Neural progenitor cell (in vitro differentiated cells): ENCODE data around the gene SLC38A1. TPM values are rescaled to one million over a fixed set of nuclear protein-coding genes. Genes with fewer than 3 reads are reported as not detected.

ENCODE experiments used
- DNase-seq: peaks from one replicate; pipeline ENCODE4 v3.0.0-alpha.2; 2016; ENCODE audit warnings: low spot score
- H2AFZ ChIP-seq: fragments of 200-600 bp; sonication (generic); replicated peaks from 2 replicates; pipeline ENCODE4 v1.6.1; 2016; ENCODE audit warnings: antibody characterized with exemption
- H3F3A ChIP-seq: fragments of 200-600 bp; sonication (generic); 2 replicates; pipeline ENCODE4 v1.6.1; 2016; ENCODE audit warnings: antibody characterized with exemption, low read depth
- H3K27ac ChIP-seq: fragments of 200-600 bp; sonication (generic); 2 replicates; pipeline ENCODE4 v1.5.1; 2016; ENCODE audit warnings: mild to moderate bottlenecking
- H3K27me3 ChIP-seq: fragments of 200-600 bp; sonication (generic); 2 replicates; pipeline ENCODE4 v1.6.1; 2016; ENCODE audit warnings: mild to moderate bottlenecking, moderate library complexity
- H3K36me3 ChIP-seq: fragments of 200-600 bp; sonication (generic); 2 replicates; pipeline ENCODE4 v1.5.1; 2016
- H3K4me1 ChIP-seq: fragments of 200-600 bp; sonication (generic); 2 replicates; pipeline ENCODE4 v1.6.1; 2016; ENCODE audit warnings: mixed run types
- H3K4me2 ChIP-seq: fragments of 200-600 bp; sonication (generic); 2 replicates; pipeline ENCODE4 v1.6.1; 2016
- H3K4me3 ChIP-seq: fragments of 200-600 bp; sonication (generic); 2 replicates; pipeline ENCODE4 v1.5.1; 2016
- H3K79me2 ChIP-seq: fragments of 200-600 bp; sonication (generic); 2 replicates; pipeline ENCODE4 v1.6.1; 2016; ENCODE audit warnings: low read depth
- H3K9ac ChIP-seq: fragments of 200-600 bp; sonication (generic); 2 replicates; pipeline ENCODE4 v1.6.1; 2016
- H3K9me3 ChIP-seq: fragments of 200-600 bp; sonication (generic); 2 replicates; pipeline ENCODE4 v1.5.1; 2016; ENCODE audit warnings: low read depth
- H4K20me1 ChIP-seq: fragments of 200-600 bp; sonication (generic); 2 replicates; pipeline ENCODE4 v1.6.1; 2016; ENCODE audit warnings: low read depth
- H3K27ac Mint-ChIP-seq: 3 replicates; pipeline ENCODE4 v1.8.0; 2021; ENCODE audit warnings: mixed read lengths
- H3K27me3 Mint-ChIP-seq: 2 replicates; pipeline ENCODE4 v1.8.0; 2022; ENCODE audit warnings: low read depth, mild to moderate bottlenecking, inconsistent platforms, moderate library complexity, mixed read lengths; ENCODE audit not compliant: insufficient read depth
- H3K36me3 Mint-ChIP-seq: 3 replicates; pipeline ENCODE4 v1.8.0; 2021; ENCODE audit warnings: mixed read lengths
- H3K4me1 Mint-ChIP-seq: 3 replicates; pipeline ENCODE4 v1.8.0; 2021; ENCODE audit warnings: mixed read lengths
- H3K4me3 Mint-ChIP-seq: 3 replicates; pipeline ENCODE4 v1.8.0; 2021; ENCODE audit warnings: mild to moderate bottlenecking, moderate library complexity, mixed read lengths
- H3K9me3 Mint-ChIP-seq: 3 replicates; pipeline ENCODE4 v1.8.0; 2020; ENCODE audit warnings: mixed read lengths
- CTCF ChIP-seq: fragments of 200-600 bp; sonication (generic); IDR thresholded peaks from 2 replicates; pipeline ENCODE4 v1.5.1; 2017; ENCODE audit warnings: antibody characterized with exemption, mild to moderate bottlenecking
- EZH2 ChIP-seq: fragments of 200-600 bp; sonication (generic); IDR thresholded peaks from 2 replicates; pipeline ENCODE4 v1.6.1; 2017; ENCODE audit warnings: antibody characterized with exemption, mild to moderate bottlenecking, moderate library complexity
- EZH2phosphoT487 ChIP-seq: fragments of 200-600 bp; sonication (generic); IDR thresholded peaks from 2 replicates; pipeline ENCODE4 v1.6.1; 2017; ENCODE audit warnings: antibody characterized with exemption
- total RNA-seq: library from RNA; depleted of rRNA; stranded (reverse); fragments of >200 nt; gene quantifications from 2 replicates; pipeline ENCODE4 v1.2.3, GENCODE V29; 2015; ENCODE audit warnings: low replicate concordance

Gene SLC38A1
- total RNA-seq, 1 donor from 2014 or later = 142 TPM

DNA sequence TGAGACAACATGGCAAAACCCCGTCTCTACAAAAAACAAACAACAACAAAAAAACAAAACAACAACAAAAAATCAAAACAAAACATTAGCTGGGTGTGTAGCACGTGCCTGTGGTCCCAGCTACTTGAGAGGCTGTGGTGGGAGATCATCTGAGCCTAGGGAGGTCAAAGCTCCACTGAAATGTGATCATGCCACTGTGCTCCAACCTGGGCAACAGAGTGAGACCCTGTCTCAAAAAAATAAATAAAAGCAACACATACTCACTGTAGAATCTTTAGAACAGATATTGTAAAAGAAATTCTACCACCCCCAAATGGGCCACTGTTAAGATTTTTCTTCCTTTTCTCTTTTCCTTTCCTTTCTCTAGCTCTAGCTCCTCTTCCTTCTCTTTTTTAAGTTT, 26.3 kb downstream of the SLC38A1 start:
- no peak overlapping the region for H3K27ac ChIP-seq
- H3K27me3 ChIP-seq = no peaks in the 10 kb centered on the region
- H3K36me3 ChIP-seq = peaks cover 29% of the 10 kb centered on the region
- no peaks in the 10 kb centered on the region for H3K4me1 ChIP-seq
- no peaks in the 10 kb centered on the region for H3F3A ChIP-seq
- no peak overlapping the region for H2AFZ ChIP-seq
- DNase-seq = no peak
- Mint-ChIP-seq H3K36me3 (peaks cover 60% of the 10 kb centered on the region), H3K4me1 (no peaks in the 10 kb centered on the region), H3K27ac (no peak overlapping the region), H3K27me3 (peaks cover 4% of the 10 kb centered on the region), H3K4me3 (no peak overlapping the region), H3K9me3 (peaks cover 34% of the 10 kb centered on the region)
- peaks cover 100% of the 10 kb centered on the region for H3K79me2 ChIP-seq
- TF ChIP-seq CTCF = no peak
- TF ChIP-seq EZH2 = no peak
- TF ChIP-seq EZH2phosphoT487 = no peak
- peaks cover 4% of the 10 kb centered on the region for H3K9me3 ChIP-seq
- H3K4me2 ChIP-seq = no peak overlapping the region
- no peak overlapping the region for H3K4me3 ChIP-seq
- no peaks in the 10 kb centered on the region for H4K20me1 ChIP-seq
- no peak overlapping the region for H3K9ac ChIP-seq

DNA sequence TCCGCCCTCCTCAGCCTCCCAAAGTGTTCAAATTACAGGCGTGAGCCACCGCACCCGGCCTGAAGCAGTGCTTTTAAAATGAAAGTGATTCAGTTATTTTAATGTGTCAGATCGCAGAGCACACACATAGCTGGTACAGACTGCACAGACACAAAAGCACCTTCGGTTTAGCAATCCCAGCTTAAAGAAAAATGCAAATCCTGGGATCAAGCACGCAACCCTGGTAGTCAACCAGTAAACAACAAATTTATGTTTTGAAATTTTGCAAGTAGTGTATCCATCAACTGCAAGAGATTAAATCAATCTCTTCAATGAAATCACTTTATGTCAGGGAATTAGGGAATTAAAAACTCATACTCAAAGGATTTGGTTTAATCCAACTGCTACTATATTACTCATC, 28.4 kb downstream of the SLC38A1 start:
- Mint-ChIP-seq H3K36me3 (peaks cover 64% of the 10 kb centered on the region), H3K9me3 (peaks cover 17% of the 10 kb centered on the region), H3K4me3 (no peak overlapping the region), H3K27ac (no peak overlapping the region), H3K4me1 (no peaks in the 10 kb centered on the region), H3K27me3 (peaks cover 2% of the 10 kb centered on the region)
- peaks cover 100% of the 10 kb centered on the region for H3K79me2 ChIP-seq
- no peaks in the 10 kb centered on the region for H3K4me1 ChIP-seq
- H3F3A ChIP-seq = no peaks in the 10 kb centered on the region
- H2AFZ ChIP-seq = no peak overlapping the region
- H3K9me3 ChIP-seq = peaks cover 4% of the 10 kb centered on the region
- H3K36me3 ChIP-seq = peaks cover 29% of the 10 kb centered on the region
- DNase-seq = no peak
- H4K20me1 ChIP-seq = no peaks in the 10 kb centered on the region
- H3K27me3 ChIP-seq = no peaks in the 10 kb centered on the region
- no peak overlapping the region for H3K4me3 ChIP-seq
- no peak overlapping the region for H3K9ac ChIP-seq
- TF ChIP-seq EZH2phosphoT487 = no peak
- H3K4me2 ChIP-seq = no peak overlapping the region
- H3K27ac ChIP-seq = no peak overlapping the region

- peaks cover 7% of the 10 kb centered on the region for H3K9me3 Mint-ChIP-seq
- peaks cover 64% of the 10 kb centered on the region for H3K36me3 Mint-ChIP-seq
- Histone ChIP-seq H3K4me3 (no peak overlapping the region), H3K9me3 (no peaks in the 10 kb centered on the region), H2AFZ (no peak overlapping the region), H3K4me2 (no peak overlapping the region), H3K36me3 (peaks cover 37% of the 10 kb centered on the region), H3K27me3 (no peaks in the 10 kb centered on the region), H3F3A (no peaks in the 10 kb centered on the region), H3K9ac (no peak overlapping the region), H3K4me1 (no peaks in the 10 kb centered on the region), H4K20me1 (no peaks in the 10 kb centered on the region), H3K27ac (no peak overlapping the region), H3K79me2 (peaks cover 98% of the 10 kb centered on the region)
- TF ChIP-seq CTCF = no peak
- no peak for TF ChIP-seq EZH2
- no peak overlapping the region for H3K4me3 Mint-ChIP-seq
- peaks cover 2% of the 10 kb centered on the region for H3K27me3 Mint-ChIP-seq
- H3K27ac Mint-ChIP-seq = no peak overlapping the region
- no peaks in the 10 kb centered on the region for H3K4me1 Mint-ChIP-seq
- DNase-seq = no peak
Measured at GRCh38 chr12:46238821-46239220, 30.0 kb downstream of the SLC38A1 start.

- H3K9ac ChIP-seq = no peak overlapping the region
- peaks cover 98% of the 10 kb centered on the region for H3K79me2 ChIP-seq
- no peaks in the 10 kb centered on the region for H3K4me1 Mint-ChIP-seq
- no peak for DNase-seq
- no peak overlapping the region for H3K27ac Mint-ChIP-seq
- H3K9me3 Mint-ChIP-seq = no peaks in the 10 kb centered on the region
- H3K27ac ChIP-seq = no peak overlapping the region
- H3K4me2 ChIP-seq = no peak overlapping the region
- peaks cover 2% of the 10 kb centered on the region for H3K27me3 Mint-ChIP-seq
- H3K4me1 ChIP-seq = no peaks in the 10 kb centered on the region
- no peak overlapping the region for H3K4me3 ChIP-seq
- H3F3A ChIP-seq = no peaks in the 10 kb centered on the region
- H3K9me3 ChIP-seq = no peaks in the 10 kb centered on the region
- peaks cover 28% of the 10 kb centered on the region for H3K36me3 ChIP-seq
- peaks cover 61% of the 10 kb centered on the region for H3K36me3 Mint-ChIP-seq
- H3K27me3 ChIP-seq = no peaks in the 10 kb centered on the region
- no peak overlapping the region for H2AFZ ChIP-seq
- no peak overlapping the region for H3K4me3 Mint-ChIP-seq
- H4K20me1 ChIP-seq = no peaks in the 10 kb centered on the region
- no peak for TF ChIP-seq CTCF
- TF ChIP-seq EZH2phosphoT487 = no peak
- TF ChIP-seq EZH2 = no peak
Measured at GRCh38 chr12:46237371-46238045, 31.3 kb downstream of the SLC38A1 start.
